Fibroblast of peridontal ligament (primary cell): ENCODE data around the gene CFAP54.

Experiments used
- DNase-seq: peaks from one replicate; pipeline ENCODE4 v3.0.0-alpha.2; 2010; ENCODE audit errors: extremely low read depth

Gene CFAP54

DNA sequence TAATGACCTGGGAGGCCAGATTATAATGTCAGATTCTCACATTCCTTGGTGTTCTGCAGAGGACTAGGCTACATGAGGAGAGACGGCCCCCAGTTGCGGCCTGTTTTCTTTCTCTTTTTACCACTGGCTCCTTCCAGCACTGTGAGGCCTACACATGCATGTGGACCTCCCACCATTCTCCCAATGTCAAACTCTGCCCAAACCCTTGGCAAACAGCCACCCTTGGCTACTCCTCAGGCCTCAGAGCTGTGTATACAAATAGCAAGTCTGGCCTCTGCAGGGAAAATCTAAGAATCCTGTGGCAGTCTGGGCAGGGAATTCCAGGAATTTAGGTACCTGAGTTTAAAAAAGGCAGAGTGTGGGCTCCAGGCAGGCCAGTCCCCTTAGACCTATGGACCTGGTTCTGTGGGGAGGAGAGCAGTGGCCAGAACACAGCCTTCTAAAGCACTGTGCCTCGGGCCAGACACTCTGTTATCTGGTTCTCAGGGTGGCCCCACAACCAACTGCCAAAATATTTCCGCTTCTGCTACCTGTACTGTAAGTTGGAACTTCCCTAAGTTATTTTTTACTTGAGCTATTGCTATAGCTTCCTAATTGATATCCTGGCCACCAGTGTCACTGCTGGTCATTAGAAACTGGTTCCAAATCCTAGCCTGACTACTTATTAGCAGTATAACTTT is 397.8 kb downstream of the CFAP54 start:
- peak; percentile 31 for DNase-seq

- DNase-seq, result peak; percentile 44
These were observed 400.0 kb downstream of the CFAP54 start for GRCh38 chr12:96889273-96889933.

DNA sequence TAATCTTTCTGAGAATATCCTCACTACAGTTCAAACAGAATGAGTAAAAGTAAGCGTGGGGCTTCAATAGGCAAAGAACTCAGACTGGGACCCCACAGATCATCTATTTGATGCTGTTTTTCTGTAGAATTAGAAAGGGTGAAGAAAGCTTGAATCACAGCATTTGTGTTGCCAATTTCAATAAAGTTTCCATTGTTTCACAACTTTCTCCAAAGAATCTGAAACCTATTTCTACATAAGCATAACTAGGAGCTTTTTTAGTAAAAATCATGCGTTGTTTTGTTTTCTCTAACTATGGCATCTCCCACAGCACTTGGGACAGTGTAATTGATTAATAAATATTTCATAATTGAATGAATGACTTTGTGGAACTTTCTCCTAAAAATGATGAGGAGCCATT is 401.0 kb downstream of the CFAP54 start:
- no peak for DNase-seq

- DNase-seq, result no peak
These were observed 402.7 kb downstream of the CFAP54 start for GRCh38 chr12:96892104-96892503.

GRCh38 chr12:96897421-96897820 is 408.0 kb downstream of the CFAP54 start:
- DNase-seq, result no peak

- DNase-seq, result no peak
These were observed 411.8 kb downstream of the CFAP54 start for GRCh38 chr12:96901175-96901574.

GRCh38 chr12:96902076-96902475 is 412.7 kb downstream of the CFAP54 start:
- DNase-seq, result no peak

DNA sequence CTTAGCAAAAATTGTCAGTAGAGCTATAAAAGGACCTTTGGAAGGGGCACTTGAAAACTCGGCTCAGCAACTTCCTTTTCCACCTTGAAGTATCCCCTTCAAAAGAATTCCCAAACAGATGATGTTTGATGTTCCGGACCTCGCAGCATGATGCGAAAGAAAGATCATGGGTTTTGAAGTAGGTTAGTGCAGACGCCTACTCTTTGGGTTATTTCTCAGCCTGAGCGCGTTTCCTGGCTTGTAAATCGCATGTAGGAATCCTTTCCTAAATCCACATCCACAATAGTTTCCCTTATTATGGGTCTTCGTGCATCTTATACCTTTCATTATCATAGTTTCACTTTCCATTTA is 417.1 kb downstream of the CFAP54 start:
- DNase-seq, result no peak

DNA sequence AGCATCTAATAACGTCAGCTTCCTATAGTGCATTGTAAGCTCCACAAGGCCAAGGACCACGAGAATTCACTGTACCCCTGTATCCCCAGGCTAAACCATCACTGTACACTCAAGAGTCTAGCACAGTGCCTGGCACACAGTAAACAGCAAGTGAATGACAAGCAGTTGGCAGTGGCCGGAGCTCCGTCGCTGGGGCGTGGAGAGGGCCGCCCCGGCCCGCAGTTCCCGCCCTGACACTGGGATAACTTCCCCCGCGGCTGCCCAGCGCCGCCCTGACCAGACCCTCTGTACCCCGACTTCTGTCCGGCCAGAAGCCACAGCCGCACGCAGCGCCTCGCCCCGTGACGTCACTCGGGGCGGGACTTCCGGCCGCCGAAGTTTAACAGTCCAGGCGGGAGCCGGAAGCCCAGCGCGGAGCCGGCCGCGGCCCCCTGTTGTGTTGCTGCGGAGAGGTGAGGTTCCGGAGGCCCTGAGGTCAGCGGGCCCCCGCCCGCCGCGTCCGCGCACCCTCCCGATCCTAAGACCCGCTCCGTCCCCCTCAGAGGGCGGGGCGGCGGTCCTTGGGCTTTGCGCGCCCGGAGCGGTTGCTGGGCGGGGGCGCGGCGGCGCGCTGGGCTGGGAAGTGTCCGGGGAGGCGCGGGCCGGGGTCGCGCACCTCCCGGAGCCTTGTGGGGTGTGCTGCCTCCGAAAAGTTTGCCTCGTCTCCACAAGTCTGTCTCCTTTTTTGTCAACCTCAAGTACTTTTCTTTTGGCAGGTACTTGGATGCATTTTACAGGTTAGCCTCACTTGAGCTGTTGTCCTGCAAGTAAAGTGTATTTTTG is 417.7 kb downstream of the CFAP54 start, which contains the start of gene NEDD1:
NEDD1 (plus strand) TSS at position 409 of the 822 bp plus-strand sequence. CDS start 2,503 bp downstream, outside the sequence.
- DNase-seq, result peak; percentile 71

GRCh38 chr12:96907671-96908422 is 418.5 kb downstream of the CFAP54 start:
- peak; percentile 41 for DNase-seq

GRCh38 chr12:96908423-96908675 is 419.0 kb downstream of the CFAP54 start:
- DNase-seq, result no peak

DNA sequence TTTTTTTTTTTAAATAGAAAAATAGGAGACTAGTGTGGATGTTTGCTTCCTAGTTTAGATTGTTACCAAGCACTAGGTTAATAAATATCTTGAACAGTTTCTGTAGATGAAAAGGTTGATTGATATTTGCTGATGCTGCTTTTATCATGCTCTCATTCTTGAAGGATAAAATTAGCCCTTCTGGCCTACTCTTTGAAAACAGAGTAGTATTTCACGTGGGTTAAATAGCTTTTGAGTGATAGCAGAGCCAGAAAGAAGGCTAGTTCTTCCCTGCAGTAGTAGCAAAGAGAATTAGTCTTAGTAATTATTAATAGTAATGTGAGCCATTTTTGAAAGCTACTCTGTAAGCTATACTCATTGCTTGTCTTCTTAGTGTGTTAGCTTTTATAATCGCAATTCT is 422.9 kb downstream of the CFAP54 start:
- no peak for DNase-seq

- DNase-seq, result no peak
These were observed 423.6 kb downstream of the CFAP54 start for GRCh38 chr12:96912943-96913342.

DNA sequence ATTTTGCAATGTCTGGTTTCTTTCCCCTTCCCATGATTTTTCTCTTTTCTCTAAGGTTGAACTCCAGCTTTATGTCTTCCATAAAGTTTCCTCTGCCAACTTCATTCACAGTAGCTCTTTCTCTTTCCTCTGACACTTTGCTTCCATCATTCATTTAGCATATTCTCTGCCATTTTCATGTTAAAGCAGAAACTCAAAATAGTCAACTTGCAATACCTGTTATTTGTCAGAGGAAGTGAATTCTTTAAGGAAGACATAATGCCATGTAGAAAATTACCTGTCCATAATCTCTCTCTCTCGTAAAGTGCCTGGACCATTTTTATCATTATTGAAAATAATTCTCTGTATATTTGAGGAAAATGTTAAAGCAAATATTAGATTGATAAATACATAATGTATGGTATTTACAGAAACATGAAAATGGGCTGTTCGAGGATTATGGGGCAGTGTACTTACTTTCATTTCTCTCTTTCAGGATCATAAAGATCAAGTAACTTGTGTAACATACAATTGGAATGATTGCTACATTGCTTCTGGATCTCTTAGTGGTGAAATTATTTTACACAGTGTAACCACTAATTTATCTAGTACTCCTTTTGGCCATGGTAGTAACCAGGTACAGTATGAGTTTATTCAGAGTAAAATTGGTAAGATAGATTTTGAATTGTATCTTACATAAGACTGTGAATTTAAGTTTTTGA is 430.3 kb downstream of the CFAP54 start:
- DNase-seq, result peak; percentile 4
